Nucleus accumbens (tissue), 56 donors: ENCODE data around the gene TRAK1.
A peak's percentile ranks its signal among the peaks of the same experiment; 100 is the strongest.
"Not testable (repeated sequence)": the region's sequence is repeated elsewhere in the genome, so short reads cannot be mapped to it uniquely, and the experiment has no call there.

ENCODE experiments used
- DNase-seq, 56 donors: peaks; one replicate each; lab custom pipeline; 2025; lab: John Stamatoyannopoulos, UW

TRAK1 gene, protein sequence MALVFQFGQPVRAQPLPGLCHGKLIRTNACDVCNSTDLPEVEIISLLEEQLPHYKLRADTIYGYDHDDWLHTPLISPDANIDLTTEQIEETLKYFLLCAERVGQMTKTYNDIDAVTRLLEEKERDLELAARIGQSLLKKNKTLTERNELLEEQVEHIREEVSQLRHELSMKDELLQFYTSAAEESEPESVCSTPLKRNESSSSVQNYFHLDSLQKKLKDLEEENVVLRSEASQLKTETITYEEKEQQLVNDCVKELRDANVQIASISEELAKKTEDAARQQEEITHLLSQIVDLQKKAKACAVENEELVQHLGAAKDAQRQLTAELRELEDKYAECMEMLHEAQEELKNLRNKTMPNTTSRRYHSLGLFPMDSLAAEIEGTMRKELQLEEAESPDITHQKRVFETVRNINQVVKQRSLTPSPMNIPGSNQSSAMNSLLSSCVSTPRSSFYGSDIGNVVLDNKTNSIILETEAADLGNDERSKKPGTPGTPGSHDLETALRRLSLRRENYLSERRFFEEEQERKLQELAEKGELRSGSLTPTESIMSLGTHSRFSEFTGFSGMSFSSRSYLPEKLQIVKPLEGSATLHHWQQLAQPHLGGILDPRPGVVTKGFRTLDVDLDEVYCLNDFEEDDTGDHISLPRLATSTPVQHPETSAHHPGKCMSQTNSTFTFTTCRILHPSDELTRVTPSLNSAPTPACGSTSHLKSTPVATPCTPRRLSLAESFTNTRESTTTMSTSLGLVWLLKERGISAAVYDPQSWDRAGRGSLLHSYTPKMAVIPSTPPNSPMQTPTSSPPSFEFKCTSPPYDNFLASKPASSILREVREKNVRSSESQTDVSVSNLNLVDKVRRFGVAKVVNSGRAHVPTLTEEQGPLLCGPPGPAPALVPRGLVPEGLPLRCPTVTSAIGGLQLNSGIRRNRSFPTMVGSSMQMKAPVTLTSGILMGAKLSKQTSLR

GRCh38 chr3:42090973-42091731 lies at the start of gene TRAK1:
TSS of gene TRAK1 (plus strand) at chr3:42091357. CDS start at chr3:42091470, 113 bp downstream.
- peak in 36 of 56 donors; percentile 13 to 66 (median 42) for DNase-seq

- DNase-seq, result no peak
Observed at GRCh38 chr3:42042747-42043098, 48.4 kb upstream of the TRAK1 start.

DNA sequence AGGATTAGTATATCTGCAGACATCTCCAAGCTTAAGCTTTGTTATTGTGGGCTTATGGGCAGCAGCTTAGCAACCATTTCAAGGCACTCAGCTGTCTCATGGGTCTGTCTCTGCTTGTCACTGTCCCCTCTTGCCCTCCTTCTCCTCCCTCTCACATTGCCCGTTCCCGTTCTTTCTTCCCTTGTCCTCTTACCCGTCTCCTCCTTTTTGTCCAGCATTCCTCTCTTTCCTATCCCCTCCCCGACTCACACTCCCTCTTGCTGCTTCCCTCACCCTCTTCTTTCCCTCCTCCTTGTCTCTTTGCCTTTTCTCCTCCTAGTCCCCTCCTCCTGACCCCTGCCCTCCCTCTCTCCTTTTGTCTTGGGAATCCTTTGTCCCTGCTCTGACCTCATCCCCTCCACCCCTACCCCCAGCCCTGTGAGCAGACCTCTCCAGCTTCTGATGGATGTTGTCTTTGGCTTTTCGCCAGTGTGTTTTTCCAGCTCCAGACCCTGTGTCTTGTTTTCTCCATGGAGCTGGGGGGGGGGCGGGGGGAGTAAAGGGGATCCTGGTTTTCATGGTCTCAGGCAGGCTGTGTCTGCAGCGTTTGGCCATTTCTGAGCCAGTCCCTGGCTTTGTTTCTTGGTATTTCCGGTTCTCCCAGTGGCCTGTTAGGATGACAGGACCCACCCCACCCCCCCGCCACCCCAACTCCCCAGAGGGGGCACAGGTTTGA lies 47.9 kb upstream of the TRAK1 start:
- DNase-seq, result peak in 1 of 56 donors; percentile 17

GRCh38 chr3:42045708-42046243 lies 45.4 kb upstream of the TRAK1 start:
- DNase-seq, result no peak

DNA sequence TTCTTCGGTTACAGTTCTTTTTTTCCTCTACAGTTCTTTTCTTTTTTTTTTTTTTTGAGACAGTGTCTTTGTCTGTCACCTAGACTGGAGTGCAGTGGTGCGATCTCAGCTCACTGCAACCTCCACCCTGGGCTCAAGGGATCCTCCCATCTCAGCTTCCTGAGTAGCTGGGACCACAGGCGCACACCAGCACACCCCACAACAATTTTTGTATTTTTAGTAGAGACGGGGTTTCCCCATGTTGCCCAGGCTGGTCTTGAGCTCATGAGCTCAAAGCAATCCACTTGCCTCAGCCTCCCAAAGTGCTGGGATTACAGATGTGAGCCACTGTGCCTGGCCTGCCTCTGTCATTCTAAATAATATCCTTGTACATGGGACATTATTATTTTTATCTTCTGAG lies 42.6 kb upstream of the TRAK1 start:
- not testable (repeated sequence) for DNase-seq

GRCh38 chr3:42050126-42050525 lies 41.0 kb upstream of the TRAK1 start:
- DNase-seq, result no peak

DNA sequence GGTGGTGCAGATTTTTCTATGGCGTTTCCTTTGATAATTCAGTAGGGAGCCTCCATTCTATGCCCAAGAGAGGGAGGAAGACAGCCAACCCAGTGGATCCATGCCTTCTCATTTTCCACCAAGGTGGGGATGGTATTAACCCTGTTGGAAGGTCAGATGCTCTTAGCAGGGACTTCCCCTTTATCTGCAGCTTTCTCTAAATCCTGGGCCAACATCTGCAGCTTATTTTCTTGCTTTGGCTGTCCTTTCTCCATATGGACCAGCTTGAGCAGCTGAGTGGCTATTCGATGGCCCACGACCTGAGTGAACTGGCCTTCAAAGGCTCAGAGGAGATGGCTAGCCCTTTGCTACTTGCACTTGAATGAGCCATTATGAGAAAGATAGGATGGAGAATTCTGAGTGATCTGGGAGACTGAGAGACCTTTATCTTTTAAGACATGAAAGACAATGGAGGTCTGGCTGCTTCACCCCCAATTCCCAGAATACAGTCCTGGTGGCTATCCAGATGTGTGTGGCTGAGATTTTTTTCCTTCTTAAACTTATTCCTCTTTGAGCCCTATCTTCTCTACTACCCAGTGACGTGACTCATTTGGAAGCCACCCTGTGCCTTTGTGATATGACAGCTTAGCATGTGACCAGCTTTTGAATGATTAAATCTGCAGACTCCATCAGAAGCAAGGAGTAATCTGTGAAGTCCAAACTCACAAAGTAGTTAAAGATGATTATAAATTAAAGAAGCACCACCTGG lies 39.6 kb upstream of the TRAK1 start:
- no peak for DNase-seq

DNA sequence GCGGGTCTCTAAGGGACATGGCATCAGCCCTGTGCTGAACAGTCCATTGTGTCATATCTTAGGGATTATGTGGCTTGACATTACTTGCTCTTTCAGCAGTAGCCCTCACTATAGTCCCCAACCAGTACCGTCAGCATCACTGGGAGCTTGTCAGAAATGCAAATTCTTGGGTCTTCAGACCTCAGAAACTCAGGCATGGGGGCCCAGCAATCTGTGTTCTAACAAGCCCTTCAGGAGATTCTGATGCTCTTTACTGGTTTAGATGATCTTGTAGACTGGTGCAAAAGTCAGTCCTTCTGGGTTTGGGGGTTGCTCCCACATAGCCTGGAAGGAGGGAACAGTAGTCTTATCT lies 39.0 kb upstream of the TRAK1 start:
- no peak for DNase-seq

DNA sequence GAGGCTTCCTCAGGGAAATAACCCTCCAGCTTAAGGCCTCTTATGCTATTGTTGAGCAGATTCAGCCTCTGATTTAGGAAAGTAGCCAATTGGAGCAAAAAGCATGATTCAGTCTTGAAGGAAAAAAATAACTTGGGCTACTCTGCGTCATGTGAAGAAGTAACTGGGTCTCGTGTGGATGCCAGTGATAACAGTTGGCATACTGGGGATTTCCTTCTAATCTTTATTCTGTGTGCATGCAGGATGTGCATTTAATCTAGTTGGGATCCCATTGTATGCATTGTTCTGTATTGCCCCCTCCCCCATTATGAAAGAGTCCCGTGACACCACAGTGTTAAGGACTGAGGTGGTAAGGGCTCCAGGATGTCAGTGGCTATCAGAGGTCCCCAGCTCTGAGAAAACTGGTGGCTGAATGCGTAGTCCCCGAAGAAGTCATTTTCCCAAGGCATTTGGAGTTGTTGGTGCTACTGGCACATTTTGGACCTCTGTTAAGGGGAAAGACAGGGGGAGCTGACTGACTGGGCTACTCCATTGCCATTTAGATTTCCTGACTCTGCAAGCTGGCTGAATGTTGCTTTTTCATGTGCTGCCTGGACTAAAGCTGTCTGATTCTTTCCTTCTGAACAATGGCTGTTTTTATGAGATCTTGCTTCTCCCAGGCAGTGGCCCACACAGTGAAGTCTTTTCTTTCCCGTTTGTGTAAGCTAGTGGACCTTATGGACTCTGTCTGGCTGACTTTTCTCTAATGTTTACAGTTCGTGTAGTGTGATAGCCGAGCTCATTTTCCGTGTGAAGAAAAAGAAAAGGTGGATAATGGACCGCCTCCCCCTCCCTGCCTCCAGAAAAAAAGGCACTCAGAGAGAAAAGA lies 38.4 kb upstream of the TRAK1 start:
- DNase-seq, result peak in 44 of 56 donors; percentile 7 to 80 (median 48)

DNA sequence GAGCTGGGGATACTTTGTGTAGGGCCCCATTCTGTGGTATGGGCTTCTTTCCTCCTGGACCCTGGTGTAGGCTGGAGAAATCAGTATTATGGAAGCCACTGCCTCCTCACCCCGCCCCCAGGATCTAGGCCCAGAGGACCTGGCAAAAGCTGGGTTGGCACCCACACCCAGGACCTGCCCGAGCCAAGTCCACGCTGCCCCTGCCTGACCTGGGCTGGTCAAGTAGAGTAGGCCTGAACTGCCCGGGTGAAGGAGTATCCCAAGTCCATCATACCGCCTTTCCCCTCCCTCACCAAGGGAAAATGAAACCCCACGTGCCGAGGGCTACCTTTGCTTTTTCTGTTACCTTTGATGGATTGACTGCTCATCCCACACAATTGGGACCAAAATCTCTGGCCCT lies 37.7 kb upstream of the TRAK1 start:
- peak in 23 of 56 donors; percentile 6 to 53 (median 32) for DNase-seq

- DNase-seq, result no peak
Observed at GRCh38 chr3:42055291-42055690, 35.9 kb upstream of the TRAK1 start.

GRCh38 chr3:42056840-42057239 lies 34.3 kb upstream of the TRAK1 start:
- DNase-seq, result no peak

- DNase-seq, result no peak
Observed at GRCh38 chr3:42057561-42058211, 33.5 kb upstream of the TRAK1 start.

- no peak for DNase-seq
Observed at GRCh38 chr3:42061025-42061712, 30.0 kb upstream of the TRAK1 start.

- no peak for DNase-seq
Observed at GRCh38 chr3:42061713-42062380, 29.3 kb upstream of the TRAK1 start.

- DNase-seq, result no peak
Observed at GRCh38 chr3:42062464-42062863, 28.7 kb upstream of the TRAK1 start.
